GM21528 (cell line): ENCODE results near the gene KISS1R.
A peak's percentile ranks its signal among the peaks of the same experiment; 100 is the strongest.

Experiments used
- ATAC-seq: cut with Tn5 transposase; IDR thresholded peaks from one replicate; pipeline ENCODE4 v1.9.1; 2021; ENCODE audit warnings: mild to moderate bottlenecking, moderate library complexity; ENCODE audit not compliant: unreplicated experiment, low FRiP score

The KISS1R gene

GRCh38 chr19:919199-920050 is 2.3 kb downstream of the KISS1R start:
- ATAC-seq = peak; percentile 13

DNA sequence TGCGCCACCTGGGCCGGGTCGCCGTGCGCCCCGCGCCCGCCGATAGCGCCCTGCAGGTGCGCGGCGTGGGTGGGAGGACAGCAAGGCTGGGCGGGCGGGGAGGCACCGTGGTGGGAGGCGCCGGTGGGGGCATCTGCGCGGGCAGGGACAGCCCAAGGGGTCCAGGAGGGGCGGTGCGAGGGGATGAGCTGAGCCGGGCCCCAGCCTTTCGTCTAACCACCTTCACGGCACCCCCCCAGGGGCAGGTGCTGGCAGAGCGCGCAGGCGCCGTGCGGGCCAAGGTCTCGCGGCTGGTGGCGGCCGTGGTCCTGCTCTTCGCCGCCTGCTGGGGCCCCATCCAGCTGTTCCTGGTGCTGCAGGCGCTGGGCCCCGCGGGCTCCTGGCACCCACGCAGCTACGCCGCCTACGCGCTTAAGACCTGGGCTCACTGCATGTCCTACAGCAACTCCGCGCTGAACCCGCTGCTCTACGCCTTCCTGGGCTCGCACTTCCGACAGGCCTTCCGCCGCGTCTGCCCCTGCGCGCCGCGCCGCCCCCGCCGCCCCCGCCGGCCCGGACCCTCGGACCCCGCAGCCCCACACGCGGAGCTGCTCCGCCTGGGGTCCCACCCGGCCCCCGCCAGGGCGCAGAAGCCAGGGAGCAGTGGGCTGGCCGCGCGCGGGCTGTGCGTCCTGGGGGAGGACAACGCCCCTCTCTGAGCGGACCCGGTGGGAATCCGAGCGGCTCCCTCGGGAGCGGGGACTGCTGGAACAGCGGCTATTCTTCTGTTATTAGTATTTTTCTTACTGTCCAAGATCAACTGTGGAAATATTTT is 3.1 kb downstream of the KISS1R start:
- peak; percentile 38 for ATAC-seq

DNA sequence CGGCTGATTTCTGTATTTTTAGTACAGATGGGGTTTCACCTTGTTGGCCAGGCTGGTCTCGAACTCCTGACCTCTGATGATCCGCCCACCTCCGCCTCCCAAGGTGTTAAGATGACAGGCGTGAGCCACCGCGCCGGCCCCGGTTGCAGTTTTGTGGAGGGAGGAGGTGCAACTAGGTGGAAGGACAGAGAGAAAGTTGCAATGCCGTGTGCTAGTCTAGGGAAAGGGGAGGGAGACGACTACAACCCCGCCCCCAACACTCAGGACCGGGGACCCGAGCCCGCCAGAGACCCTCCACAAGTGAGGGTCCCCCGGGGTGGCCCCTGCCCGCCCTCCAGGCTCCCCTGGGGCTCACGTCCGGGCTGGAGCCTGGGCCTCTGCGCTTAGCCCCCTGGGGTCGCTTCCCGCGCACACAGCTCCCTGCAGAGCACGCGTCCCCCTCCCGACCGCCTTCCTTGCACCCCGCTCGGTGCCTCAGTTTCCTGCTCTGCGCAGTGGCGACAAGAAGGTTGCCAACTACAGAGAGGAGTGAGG is 7.5 kb downstream of the KISS1R start:
- ATAC-seq = no peak

DNA sequence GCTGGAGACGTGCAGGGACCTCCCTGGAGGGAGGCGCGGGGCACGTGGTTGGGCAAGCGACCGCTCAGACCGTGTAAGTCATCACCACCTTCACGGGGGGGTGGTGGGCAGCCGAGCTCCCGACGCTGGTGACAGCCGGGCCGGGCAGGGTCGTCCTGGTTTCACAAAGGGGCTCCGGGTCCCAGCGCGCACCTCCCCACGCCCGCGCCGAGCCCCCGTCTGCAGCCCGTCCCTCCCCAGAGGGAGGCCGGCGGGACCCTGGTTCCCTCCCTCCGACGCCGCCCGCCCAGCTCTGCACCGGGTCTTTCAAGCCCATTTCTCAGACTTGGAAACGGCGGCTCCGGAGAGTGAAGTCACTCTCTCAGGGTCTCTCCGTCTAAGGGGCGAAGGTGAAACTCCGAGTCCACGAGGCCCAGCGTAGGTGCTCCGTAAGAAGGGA is 8.0 kb downstream of the KISS1R start:
- peak; percentile 46 for ATAC-seq

- peak; percentile 53 for ATAC-seq
Observed at GRCh38 chr19:925526-926322, 8.6 kb downstream of the KISS1R start, which contains the start of gene ARID3A. Gene ARID3A (plus strand): TSS chr19:926035. CDS start chr19:929529, 3,494 bp downstream.

GRCh38 chr19:926323-926588 is 9.1 kb downstream of the KISS1R start:
- ATAC-seq = no peak

DNA sequence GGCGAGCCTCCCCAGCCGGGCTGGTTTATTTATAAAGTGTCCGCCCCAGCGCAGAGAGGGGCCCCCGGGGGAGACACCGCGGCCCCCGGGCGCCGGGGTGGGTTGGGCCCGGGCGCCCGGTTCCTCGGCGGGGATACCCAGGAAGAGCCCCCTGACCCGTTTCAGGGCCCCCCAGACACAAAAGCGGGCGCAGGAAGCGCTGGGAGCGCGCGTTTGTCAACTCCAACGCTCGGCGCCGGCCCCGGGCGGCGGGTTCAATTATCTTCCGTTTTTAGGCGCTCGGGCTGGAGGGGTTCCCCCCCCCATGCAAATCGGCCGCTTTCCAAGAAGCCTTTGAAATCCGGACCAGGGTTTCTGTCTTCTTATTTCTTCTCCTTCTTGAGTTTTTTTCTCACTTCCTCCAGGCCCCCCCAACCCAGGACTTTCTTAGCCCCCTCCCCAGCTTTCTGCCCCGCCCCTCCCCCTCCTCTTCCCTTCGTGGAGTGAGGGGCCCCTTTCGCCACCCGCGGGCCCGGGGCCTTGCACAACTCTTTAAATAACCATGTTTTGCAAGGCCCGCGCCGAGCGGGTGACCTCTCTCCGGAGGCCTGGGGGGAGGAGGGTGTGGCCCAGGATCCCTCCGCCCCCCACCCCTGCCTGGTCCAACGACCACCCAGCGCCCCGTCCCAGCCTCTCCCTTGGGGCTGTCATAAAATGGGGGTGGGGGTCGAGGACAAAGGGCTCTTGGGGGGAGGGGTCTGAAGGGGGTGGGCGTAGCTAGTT is 9.6 kb downstream of the KISS1R start:
- ATAC-seq = no peak

DNA sequence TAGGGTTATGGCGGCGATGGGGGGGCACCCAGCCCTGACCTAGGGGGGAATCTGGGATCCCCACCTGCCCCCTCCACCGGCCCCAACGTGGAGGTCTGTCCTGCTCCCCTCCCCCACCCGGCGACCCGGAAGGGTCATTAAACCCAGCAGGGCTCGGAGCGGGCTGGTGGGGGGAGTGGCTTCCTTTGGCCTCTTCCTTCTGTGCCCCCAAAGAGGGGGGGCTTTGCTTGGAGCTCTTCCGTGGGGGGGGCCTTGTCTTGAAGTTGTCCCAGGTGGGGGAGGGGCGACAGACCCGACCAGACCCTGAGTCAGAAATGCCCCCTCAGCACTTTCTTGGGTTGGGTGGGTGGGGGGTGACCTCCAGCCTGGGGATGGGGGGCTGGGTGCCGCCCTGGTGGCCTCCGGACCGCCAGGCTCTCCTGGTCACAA is 10.2 kb downstream of the KISS1R start:
- ATAC-seq = no peak

DNA sequence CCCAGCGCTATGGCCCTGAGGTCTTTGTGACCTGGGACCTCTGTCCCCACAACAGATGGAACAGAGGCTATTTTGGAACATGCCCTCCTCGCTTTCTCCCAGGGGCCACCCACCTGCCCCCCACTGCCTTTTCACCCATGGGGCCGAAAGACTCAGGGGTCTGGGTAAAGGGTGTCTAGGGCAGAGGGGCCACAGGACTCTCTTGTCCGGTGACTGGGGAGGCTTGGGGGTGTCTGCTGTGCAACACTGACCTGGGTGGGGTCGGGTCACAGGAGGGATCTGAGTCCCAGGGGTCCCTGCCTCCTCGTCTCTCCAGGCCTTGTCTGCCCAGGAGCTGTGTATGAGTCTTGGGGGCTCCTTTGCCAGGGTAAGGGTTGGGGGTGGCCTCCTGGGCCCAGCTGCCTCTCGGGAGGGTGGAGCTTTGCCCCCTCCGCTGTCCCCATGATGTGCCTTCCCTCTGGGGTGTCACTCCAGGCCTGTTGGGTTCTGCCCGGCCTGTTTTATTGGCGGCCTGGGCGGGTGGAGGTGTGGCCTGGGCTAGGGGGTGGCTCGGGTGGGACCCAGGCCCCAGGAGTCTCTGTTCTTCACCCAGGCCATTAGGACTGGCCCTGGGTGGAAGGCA is 10.8 kb downstream of the KISS1R start:
- ATAC-seq = no peak

GRCh38 chr19:928471-929202 is 11.5 kb downstream of the KISS1R start:
- ATAC-seq = no peak

- no peak for ATAC-seq
Observed at GRCh38 chr19:929203-929890, 12.2 kb downstream of the KISS1R start.

GRCh38 chr19:929891-930258 is 12.7 kb downstream of the KISS1R start:
- no peak for ATAC-seq

- no peak for ATAC-seq
Observed at GRCh38 chr19:931860-932647, 14.9 kb downstream of the KISS1R start.

DNA sequence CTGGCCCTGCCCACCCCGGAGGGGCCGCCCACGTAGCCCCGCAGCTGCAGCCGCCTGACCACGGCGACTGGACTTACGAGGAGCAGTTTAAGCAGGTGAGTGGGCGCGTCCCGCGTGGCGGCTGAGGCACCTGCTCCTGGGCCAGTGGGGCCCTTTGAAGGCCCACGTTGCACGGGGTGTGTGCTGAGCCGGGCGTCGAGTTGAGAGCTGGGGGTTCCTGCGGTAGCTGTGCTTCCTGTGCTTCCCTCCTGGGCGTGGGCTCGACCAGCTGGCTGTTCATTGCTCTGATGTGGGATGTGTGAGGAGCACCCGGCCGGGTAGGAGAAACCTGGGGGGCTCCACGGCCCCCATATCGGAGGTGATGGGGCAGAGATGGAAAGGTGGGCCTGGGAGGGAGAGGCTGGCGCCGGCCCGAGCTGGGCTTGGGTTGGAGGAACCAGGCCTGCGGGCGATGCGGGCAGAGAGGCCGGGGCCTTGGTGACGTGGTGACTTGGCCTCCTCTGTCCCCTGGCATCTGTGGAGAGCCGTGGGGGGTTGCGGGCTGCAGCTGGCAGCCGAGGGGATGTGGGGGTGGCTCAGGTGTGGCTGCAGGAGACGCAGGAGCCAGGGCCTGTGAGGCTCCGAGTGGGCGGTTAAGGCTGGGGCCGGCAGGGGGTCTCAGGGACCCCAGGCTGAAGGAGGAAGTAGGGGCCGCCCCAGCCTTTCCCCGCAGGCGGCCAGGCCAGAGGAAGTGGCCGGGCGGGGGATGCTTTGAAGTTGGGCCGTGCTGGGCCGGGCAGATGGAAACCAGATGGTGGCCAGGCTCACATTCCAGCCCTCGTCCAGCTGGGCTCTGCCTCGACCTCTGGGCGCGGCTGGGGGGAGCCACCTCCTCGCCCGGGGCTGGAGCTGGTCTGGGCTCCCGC is 15.8 kb downstream of the KISS1R start:
- no peak for ATAC-seq

DNA sequence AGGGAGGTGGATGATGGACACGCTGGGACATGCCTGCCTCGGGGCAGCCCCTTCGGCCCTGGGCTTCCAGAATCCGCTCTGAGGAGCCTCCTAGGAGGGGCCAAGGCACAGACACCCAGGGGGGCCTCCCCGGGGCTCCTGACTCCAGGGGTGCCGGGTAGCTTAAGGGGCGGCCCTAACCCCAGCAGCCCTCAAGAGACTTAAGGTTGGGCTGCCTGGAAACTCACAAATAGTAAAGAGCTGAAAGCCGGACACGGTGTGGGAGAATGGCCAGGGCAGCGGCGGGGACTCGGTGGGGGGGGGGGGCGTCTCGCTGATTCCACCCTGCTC is 16.4 kb downstream of the KISS1R start:
- no peak for ATAC-seq

GRCh38 chr19:934197-934840 is 17.2 kb downstream of the KISS1R start:
- no peak for ATAC-seq
